ENCODE results near the gene DENND1A.

The DENND1A gene

GRCh38 chr9:123676869-123677268 is 253.1 kb downstream of the DENND1A start:
- DNase-seq (ENCODE audit: low read depth, low spot score) = no peak
- H3K27ac ChIP-seq = no peak overlapping the region

DNA sequence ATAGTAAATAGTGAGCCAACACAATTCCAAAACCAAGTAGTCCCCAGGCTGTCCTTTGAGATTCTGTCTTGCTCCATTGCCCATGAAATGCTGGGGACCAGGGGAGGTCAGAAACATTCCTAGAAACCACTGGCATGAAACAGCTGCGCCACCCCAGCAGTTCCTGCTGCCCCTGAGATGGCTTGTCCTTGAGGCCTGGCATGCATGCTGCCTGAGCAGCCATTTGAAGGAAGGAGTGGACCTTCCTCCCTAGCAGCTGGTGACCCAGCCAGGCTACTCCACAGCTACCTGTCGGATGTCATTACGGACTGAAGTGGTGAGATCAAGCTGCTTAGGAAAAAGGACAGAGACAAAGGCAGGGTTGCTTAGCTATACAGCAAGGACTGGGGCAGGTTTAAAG is 260.6 kb downstream of the DENND1A start:
- no peak overlapping the region for H3K27ac ChIP-seq
- no peak for DNase-seq (ENCODE audit: low read depth, low spot score)

DNA sequence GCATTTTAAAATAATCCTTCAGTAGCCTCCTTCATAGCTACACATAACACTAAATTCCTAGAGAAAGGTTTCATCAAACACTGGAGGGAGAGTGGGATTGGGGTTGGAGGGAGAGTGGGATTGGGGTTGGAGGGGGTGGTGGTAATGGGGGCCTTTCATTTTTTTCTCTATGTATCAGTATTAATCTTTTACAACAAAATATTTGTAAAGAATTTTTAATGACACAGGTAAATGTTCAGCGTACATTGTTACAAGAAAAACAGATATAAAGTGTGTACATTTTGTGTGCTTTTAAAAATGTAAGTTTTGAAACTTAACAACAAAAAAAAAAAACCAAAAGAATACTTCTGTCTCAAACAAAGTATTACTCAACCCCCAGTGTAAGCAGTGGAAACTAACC is 266.4 kb downstream of the DENND1A start:
- no peak for DNase-seq (ENCODE audit: low read depth, low spot score)
- H3K27ac ChIP-seq = no peak overlapping the region

- DNase-seq (ENCODE audit: low read depth, low spot score) = no peak
- no peak overlapping the region for H3K27ac ChIP-seq
Measured at GRCh38 chr9:123662057-123662776, 267.7 kb downstream of the DENND1A start.

DNA sequence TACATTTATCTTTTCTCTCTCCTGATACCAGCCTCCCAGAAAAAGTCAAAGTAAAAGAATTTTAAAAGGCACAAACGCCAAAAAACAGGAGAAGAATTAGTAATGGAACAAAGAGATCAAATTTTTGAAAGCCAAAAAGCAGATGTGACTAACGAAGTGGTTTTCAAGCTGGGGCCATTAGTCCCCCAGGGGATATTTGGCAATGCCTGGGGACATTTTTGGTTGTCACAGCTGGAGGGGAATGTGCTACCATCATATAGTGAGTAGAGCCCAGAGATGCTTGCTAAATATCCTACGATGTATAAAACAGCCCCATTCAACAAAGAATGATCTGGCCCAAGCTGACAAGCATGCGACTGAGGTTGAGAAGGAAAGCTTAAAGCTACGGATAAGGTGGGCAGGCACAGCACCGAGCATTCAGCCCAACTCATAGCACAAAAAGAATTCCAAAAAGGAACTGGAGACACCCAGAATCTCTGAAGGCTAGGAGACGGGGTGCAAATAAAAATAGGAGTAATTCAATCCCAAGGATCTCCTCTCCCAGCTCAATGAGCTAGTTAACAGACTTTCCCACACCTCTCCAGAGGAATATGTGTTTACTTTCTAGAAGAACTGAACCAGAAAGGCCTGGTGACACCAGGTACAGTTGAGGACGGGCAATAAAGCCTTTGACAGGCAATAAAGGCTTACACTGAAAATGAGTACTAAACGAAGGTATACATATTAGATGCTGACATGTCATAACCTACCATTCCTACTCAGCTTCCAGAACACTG is 269.0 kb downstream of the DENND1A start:
- H3K27ac ChIP-seq = no peak overlapping the region

GRCh38 chr9:123659358-123659757 is 270.6 kb downstream of the DENND1A start:
- no peak for DNase-seq (ENCODE audit: low read depth, low spot score)
- H3K27ac ChIP-seq = no peak overlapping the region

More for the DNA sequence above, 269.0 kb downstream of the DENND1A start:
- no peak for DNase-seq (ENCODE audit: low read depth, low spot score)

DNA sequence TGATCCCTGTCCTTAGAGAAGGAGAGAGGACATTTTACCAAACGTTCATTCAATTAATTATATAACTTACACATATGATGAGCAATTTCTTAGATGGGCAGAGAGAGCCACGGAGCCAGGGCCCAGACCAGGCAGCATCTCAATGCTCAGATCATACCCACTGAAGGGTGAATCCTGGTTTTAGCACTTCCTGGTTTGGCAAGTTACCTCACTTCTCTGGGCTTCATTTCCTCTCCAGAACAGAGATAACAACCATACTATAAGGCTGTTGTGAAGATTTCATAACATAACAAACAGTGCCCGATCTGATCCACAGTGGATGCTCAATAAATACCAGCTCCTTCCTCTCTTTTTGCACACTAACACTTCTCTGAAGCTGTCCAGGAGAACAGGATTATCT is 271.1 kb downstream of the DENND1A start:
- DNase-seq (ENCODE audit: low read depth, low spot score) = no peak
- H3K27ac ChIP-seq = no peak overlapping the region

GRCh38 chr9:123657941-123658340 is 272.0 kb downstream of the DENND1A start:
- DNase-seq (ENCODE audit: low read depth, low spot score) = no peak
- no peak overlapping the region for H3K27ac ChIP-seq

- no peak overlapping the region for H3K27ac ChIP-seq
- DNase-seq (ENCODE audit: low read depth, low spot score) = no peak
Measured at GRCh38 chr9:123657099-123657498, 272.8 kb downstream of the DENND1A start.

GRCh38 chr9:123656565-123656964 is 273.4 kb downstream of the DENND1A start:
- DNase-seq (ENCODE audit: low read depth, low spot score) = no peak
- H3K27ac ChIP-seq = no peak overlapping the region

- no peak for DNase-seq (ENCODE audit: low read depth, low spot score)
- no peak overlapping the region for H3K27ac ChIP-seq
Measured at GRCh38 chr9:123655681-123656423, 274.1 kb downstream of the DENND1A start.

DNA sequence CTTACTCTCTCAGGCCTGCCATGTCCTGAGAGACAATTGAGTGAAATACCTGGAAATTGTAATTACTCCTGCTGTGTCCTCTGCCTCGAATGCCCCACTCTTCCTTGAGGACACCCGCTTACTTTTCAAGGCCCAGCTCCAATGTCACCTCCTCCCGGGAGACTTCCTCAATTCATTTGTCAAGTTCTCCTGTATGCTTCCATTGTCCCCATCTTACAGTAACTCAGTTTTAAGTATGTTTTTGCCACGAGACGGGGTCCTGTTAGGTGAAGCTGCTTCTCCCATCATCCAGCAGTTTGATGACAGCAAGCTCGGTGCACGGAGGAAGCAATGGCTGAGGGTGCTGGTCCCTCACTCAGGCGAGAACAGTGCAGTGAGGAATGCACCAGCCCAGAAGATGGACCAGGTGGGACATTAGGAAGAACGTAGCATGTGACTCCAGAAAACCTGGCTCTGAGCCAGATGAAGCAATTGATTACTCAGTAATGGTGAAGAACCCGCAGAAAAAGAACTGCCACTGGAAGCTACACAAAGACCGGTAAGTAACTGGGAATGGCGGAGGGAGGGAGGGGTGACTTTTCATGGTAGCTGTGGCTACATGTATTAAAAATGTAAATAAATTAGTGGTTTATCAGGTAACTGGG is 274.8 kb downstream of the DENND1A start:
- no peak overlapping the region for H3K27ac ChIP-seq
- DNase-seq (ENCODE audit: low read depth, low spot score) = no peak

DNA sequence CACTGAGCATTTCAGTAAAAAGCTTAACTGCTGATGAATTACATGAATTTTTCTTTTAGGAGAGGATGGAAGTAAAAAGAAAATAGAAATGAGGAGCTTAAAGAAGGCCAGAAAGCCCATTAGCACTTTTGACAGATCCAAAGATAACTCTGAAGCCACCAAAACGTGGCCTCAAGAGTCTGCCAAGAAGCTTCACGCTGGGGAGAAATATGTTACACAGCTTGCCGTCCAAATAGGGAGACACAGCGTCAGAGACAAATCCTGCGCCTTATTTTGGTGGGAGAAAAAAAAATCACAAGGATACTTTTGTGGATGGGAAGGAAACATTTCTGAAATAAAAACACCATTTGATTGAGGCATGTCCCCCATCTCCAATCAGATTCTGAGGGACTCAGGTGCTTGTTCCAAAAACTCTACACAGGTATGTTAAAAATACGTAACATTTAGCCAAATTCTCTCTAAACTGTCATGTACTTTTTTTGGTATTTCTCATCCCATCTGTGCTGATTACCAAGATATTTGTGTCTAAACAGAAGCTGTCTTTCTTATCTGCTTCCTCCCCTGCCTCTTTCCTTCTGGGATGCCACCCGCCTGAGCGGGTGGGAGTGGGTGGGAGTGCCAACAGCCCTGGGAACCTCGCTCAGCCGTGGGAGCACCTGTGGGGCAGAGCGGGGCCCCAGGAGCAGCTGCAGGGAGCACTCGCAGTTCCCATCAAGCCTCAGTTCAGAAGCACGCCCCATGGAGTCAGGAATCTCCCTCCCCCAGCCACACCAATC is 275.5 kb downstream of the DENND1A start:
- no peak overlapping the region for H3K27ac ChIP-seq
- DNase-seq (ENCODE audit: low read depth, low spot score) = no peak

- H3K27ac ChIP-seq = no peak overlapping the region
- DNase-seq (ENCODE audit: low read depth, low spot score) = no peak
Measured at GRCh38 chr9:123652416-123652815, 277.5 kb downstream of the DENND1A start.

- no peak overlapping the region for H3K27ac ChIP-seq
- no peak for DNase-seq (ENCODE audit: low read depth, low spot score)
Measured at GRCh38 chr9:123651871-123652270, 278.1 kb downstream of the DENND1A start.

DNA sequence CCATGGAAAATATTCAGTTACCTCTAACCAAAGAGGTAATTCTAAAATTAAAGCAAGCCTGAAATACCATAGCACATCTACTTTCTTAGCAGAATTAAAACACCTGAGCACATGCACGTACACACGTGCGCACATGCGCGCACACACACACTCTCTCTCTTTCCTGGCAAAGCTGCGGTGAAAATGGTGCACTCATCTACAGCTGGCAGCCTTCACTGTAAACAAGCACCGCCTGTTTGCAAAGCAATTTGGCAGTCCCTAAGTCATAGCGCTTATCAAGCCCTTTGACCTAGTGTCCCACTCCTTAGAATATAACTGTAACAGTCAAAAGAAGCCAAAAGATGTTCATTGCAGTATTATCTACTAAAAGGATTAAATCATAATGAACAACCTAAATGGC is 278.7 kb downstream of the DENND1A start:
- no peak for DNase-seq (ENCODE audit: low read depth, low spot score)

DNA sequence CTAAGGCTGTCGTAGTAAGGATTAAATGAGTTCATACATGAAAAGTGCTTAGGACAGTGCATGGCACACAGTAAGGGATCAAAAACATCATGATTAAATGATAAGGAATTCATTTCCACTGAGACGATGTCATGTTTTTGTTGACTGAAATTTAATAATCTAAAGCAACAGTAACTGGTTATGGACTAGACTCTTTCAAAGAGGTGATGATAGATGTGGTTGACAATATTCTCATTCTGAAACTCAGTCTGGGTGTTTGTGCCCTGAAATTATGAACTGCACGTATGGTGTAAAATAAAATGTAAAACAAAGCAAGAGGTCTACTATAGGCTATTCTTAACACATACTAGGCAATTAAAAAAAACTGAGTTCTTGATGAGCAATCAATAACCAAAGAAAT is 280.0 kb downstream of the DENND1A start:
- DNase-seq (ENCODE audit: low read depth, low spot score) = no peak
- no peak overlapping the region for H3K27ac ChIP-seq

More for the DNA sequence above, 278.7 kb downstream of the DENND1A start:
- H3K27ac ChIP-seq = no peak overlapping the region

DNA sequence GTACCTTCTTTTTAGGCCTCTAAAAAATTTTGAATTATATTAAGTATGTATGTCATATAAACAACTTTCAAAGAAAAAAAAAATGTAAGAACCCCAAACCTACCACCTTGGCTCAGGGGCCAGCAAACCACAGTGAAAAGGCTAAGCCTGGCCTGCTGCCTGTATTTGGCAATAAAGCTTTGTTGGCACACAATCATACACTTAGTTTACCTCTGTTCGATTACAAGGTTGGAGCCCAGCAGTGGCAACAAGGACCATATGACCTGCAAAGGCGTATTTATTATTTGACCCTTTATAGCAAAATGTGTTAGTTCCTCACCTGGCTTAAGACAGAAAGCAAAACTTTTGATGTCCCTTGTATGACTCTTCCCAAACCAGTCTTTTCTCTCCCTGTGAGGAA is 282.8 kb downstream of the DENND1A start:
- DNase-seq (ENCODE audit: low read depth, low spot score) = no peak
- H3K27ac ChIP-seq = no peak overlapping the region

DNA sequence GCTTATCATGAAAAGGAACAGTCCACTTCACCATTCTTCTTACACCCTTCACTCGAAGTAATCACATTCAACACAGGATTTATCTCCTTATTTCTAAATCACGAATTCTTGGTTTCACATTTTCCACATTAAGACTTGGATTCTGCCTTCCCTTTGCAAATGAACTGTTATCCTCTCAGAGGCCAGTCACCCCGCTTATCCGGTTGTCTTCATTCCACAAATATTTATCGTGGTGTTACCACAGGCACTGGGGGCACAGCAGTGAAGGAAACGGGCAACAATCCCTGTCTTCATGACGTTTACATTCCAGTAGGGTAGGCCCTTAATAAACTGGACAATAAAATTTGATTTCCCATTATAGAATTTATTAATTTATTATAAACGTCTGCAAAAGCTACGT is 284.2 kb downstream of the DENND1A start:
- no peak overlapping the region for H3K27ac ChIP-seq
- no peak for DNase-seq (ENCODE audit: low read depth, low spot score)

- DNase-seq (ENCODE audit: low read depth, low spot score) = no peak
- no peak overlapping the region for H3K27ac ChIP-seq
Measured at GRCh38 chr9:123645126-123645525, 284.8 kb downstream of the DENND1A start.

Measured in epithelial cell of prostate (primary cell).